ENCODE measurements around the gene COMMD6. TPM values are rescaled to one million over a fixed set of nuclear protein-coding genes. Genes with fewer than 3 reads are reported as not detected.

COMMD6 gene
- total and polyA plus RNA-seq, 9 of the 15 experiments (the other 6 are each of a cell fraction or from before 2014, with no cell fraction given) = 32.6 to 116 (median 65.0) TPM

GRCh38 chr13:75492389-75492788 lies 45.3 kb downstream of the COMMD6 start (continued):
- TF ChIP-seq FOSL1 (tag; conservative IDR thresholded peaks at IDR 0.05) = peak; percentile 62
- no peak for TF ChIP-seq NR4A1 (CRISPR knock-in tag; IDR thresholded peaks at IDR 0.05)
- TF ChIP-seq NR4A1 (tag; IDR thresholded peaks at IDR 0.05) = no peak
- TF ChIP-seq USF2 (CRISPR knock-in tag; IDR thresholded peaks at IDR 0.05) = peak; percentile 67
- no peak for TF ChIP-seq ZHX1 (conservative IDR thresholded peaks at IDR 0.05; ENCODE audit: low read length)
- TF ChIP-seq GABPB2 (CRISPR knock-in tag; conservative IDR thresholded peaks at IDR 0.05) = no peak
- TF ChIP-seq CEBPB (tag; IDR thresholded peaks at IDR 0.05) = peak; percentile 89
- peak; percentile 56; the same call in 1 of the 2 replicates for TF ChIP-seq JUND (IDR thresholded peaks at IDR 0.05; ENCODE audit: borderline replicate concordance, low read depth, low read length)
- TF ChIP-seq JUND (tag; IDR thresholded peaks at IDR 0.05; ENCODE audit: borderline replicate concordance, low read depth, low read length) = peak; percentile 56; the same call in 2 of the 3 replicates

All from K562 (cell line).